ENCODE results near the gene TRAPPC3L. TPM values are rescaled to one million over a fixed set of nuclear protein-coding genes. Genes with fewer than 3 reads are reported as not detected.

The TRAPPC3L gene
- total and polyA plus RNA-seq, 9 of the 15 experiments (the other 6 are each of a cell fraction or from before 2014, with no cell fraction given) = not detected

DNA sequence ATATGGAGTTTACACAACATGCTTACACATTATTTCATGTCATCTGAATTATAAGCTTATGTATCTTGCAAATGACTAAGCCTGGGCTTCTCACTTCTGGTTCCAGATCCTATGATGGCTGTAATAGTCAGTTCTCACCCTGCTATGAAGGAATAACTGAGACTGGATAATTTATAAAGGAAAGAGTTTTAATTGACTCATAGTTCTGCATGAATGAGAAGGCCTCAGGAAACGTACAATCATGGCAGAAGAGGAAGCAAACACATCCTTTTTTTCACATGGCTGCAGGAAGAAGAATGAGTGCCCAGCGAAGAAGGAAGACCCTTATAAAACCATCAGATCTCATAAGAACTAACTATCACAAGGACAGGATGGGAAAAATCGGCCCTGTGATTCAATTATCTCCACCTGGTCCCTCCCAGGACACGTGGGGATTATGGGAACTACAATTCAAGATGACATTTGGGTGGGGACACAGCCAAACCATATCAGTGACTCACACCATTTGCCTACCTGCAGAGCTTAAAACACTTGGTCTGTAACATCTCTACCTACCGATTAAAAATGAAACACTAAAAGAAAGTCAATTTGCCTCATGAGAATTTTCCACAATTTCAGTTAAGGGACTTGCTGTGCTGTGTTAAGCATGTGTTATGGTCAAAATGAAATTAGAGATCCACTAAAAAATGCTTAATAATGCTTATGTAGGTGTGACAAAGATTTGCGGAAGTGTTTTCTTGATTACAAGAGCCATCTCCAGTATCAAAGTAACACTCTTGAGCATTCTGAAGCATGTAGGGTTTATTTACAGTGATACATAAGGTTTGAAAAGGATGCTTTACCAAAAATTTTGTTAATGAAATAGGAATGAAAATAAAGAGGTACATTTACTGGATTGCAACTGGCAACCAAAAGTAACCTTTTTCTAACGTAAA, 23.6 kb upstream of the TRAPPC3L start (continued):
- TF ChIP-seq, protein P1, sequence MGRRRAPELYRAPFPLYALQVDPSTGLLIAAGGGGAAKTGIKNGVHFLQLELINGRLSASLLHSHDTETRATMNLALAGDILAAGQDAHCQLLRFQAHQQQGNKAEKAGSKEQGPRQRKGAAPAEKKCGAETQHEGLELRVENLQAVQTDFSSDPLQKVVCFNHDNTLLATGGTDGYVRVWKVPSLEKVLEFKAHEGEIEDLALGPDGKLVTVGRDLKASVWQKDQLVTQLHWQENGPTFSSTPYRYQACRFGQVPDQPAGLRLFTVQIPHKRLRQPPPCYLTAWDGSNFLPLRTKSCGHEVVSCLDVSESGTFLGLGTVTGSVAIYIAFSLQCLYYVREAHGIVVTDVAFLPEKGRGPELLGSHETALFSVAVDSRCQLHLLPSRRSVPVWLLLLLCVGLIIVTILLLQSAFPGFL (CRISPR knock-in tag; IDR thresholded peaks at IDR 0.05) = no peak
- no peak for TF ChIP-seq CREBBP (IDR thresholded peaks at IDR 0.05; ENCODE audit: low read depth, low read length)
- no peak for TF ChIP-seq ZNF445 (CRISPR knock-in tag; IDR thresholded peaks at IDR 0.05; ENCODE audit: low read depth)
- no peak for TF ChIP-seq ATF7 (IDR thresholded peaks at IDR 0.05)
- TF ChIP-seq RCOR1 (IDR thresholded peaks at IDR 0.05; ENCODE audit: borderline replicate concordance in 1 of 2, low read depth in 2 of 2, low read length in 2 of 2) = 0 out of 4 replicates have a peak, but pooled peaks of 1 of the 2 experiments have one; percentile 19
- TF ChIP-seq, protein P2, sequence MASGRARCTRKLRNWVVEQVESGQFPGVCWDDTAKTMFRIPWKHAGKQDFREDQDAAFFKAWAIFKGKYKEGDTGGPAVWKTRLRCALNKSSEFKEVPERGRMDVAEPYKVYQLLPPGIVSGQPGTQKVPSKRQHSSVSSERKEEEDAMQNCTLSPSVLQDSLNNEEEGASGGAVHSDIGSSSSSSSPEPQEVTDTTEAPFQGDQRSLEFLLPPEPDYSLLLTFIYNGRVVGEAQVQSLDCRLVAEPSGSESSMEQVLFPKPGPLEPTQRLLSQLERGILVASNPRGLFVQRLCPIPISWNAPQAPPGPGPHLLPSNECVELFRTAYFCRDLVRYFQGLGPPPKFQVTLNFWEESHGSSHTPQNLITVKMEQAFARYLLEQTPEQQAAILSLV (tag; IDR thresholded peaks at IDR 0.05) = no peak
- no peak for TF ChIP-seq HDAC2 (IDR thresholded peaks at IDR 0.05)
- TF ChIP-seq FOXA1 (IDR thresholded peaks at IDR 0.05; ENCODE audit: borderline replicate concordance) = no peak
- TF ChIP-seq SIN3A (IDR thresholded peaks at IDR 0.05; ENCODE audit: borderline replicate concordance in 2 of 2, control insufficient read depth in 1 of 2, low read depth in 2 of 2, low read length in 2 of 2) = no peak
- TF ChIP-seq ZC3H11A (IDR thresholded peaks at IDR 0.05; ENCODE audit: low read depth, low read length) = no peak
- TF ChIP-seq ZNF263 (CRISPR knock-in tag; IDR thresholded peaks at IDR 0.05; ENCODE audit: borderline replicate concordance) = no peak
- peak; percentile 29; the same call in 1 of the 2 replicates for TF ChIP-seq ARID1B (IDR thresholded peaks at IDR 0.05)
- no peak for TF ChIP-seq MTA3 (IDR thresholded peaks at IDR 0.05; ENCODE audit: borderline replicate concordance)
- TF ChIP-seq, protein P3, sequence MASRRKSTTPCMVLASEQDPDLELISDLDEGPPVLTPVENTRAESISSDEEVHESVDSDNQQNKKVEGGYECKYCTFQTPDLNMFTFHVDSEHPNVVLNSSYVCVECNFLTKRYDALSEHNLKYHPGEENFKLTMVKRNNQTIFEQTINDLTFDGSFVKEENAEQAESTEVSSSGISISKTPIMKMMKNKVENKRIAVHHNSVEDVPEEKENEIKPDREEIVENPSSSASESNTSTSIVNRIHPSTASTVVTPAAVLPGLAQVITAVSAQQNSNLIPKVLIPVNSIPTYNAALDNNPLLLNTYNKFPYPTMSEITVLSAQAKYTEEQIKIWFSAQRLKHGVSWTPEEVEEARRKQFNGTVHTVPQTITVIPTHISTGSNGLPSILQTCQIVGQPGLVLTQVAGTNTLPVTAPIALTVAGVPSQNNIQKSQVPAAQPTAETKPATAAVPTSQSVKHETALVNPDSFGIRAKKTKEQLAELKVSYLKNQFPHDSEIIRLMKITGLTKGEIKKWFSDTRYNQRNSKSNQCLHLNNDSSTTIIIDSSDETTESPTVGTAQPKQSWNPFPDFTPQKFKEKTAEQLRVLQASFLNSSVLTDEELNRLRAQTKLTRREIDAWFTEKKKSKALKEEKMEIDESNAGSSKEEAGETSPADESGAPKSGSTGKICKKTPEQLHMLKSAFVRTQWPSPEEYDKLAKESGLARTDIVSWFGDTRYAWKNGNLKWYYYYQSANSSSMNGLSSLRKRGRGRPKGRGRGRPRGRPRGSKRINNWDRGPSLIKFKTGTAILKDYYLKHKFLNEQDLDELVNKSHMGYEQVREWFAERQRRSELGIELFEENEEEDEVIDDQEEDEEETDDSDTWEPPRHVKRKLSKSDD (conservative IDR thresholded peaks at IDR 0.05; ENCODE audit: low read length) = no peak
- TF ChIP-seq, protein P4, sequence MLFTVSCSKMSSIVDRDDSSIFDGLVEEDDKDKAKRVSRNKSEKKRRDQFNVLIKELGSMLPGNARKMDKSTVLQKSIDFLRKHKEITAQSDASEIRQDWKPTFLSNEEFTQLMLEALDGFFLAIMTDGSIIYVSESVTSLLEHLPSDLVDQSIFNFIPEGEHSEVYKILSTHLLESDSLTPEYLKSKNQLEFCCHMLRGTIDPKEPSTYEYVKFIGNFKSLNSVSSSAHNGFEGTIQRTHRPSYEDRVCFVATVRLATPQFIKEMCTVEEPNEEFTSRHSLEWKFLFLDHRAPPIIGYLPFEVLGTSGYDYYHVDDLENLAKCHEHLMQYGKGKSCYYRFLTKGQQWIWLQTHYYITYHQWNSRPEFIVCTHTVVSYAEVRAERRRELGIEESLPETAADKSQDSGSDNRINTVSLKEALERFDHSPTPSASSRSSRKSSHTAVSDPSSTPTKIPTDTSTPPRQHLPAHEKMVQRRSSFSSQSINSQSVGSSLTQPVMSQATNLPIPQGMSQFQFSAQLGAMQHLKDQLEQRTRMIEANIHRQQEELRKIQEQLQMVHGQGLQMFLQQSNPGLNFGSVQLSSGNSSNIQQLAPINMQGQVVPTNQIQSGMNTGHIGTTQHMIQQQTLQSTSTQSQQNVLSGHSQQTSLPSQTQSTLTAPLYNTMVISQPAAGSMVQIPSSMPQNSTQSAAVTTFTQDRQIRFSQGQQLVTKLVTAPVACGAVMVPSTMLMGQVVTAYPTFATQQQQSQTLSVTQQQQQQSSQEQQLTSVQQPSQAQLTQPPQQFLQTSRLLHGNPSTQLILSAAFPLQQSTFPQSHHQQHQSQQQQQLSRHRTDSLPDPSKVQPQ (CRISPR knock-in tag; IDR thresholded peaks at IDR 0.05; ENCODE audit: borderline replicate concordance) = no peak
- TF ChIP-seq ZNF551 (CRISPR knock-in tag; IDR thresholded peaks at IDR 0.05) = no peak
- TF ChIP-seq ZFP36 (IDR thresholded peaks at IDR 0.05; ENCODE audit: low read depth, low read length, partially characterized antibody) = no peak
- TF ChIP-seq JUN (IDR thresholded peaks at IDR 0.05; ENCODE audit: borderline replicate concordance, low read depth, low read length) = no peak
- TF ChIP-seq JUN (CRISPR knock-in tag; IDR thresholded peaks at IDR 0.05; ENCODE audit: borderline replicate concordance) = no peak
